HG03342 (cell line): ENCODE data around the gene LMBR1.

ENCODE experiments used
- ATAC-seq: cut with Tn5 transposase; IDR thresholded peaks from one replicate; pipeline ENCODE4 v1.9.1; 2021; ENCODE audit warnings: mild to moderate bottlenecking, moderate library complexity; ENCODE audit not compliant: unreplicated experiment

LMBR1 gene

GRCh38 chr7:156635529-156636385 lies 257.2 kb downstream of the LMBR1 start:
- ATAC-seq, result no peak

GRCh38 chr7:156634117-156634516 lies 258.9 kb downstream of the LMBR1 start:
- ATAC-seq, result no peak

GRCh38 chr7:156629873-156630272 lies 263.1 kb downstream of the LMBR1 start:
- no peak for ATAC-seq

GRCh38 chr7:156628562-156628961 lies 264.4 kb downstream of the LMBR1 start:
- ATAC-seq, result no peak
